Measurements from ENCODE around the gene ACTL8.

ACTL8 gene

DNA sequence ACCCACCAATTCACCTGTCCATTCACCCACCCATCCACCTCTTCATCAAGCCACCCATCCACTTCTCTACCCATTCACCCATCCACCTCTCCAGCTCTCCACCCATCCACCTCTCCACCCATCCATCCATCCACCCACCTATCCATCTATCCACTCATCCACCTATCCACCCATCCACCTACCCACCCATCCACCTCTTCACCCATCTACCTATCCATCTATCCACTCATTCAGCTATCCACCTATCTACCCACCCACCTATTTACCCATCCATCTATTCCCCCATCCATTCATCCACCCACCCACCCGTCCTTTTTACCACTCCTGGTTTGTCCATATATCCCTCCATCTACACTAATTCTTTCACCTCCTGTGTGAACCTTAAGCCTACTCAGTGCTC is 105.7 kb downstream of the ACTL8 start:
- H3K4me3 ChIP-seq = no peak overlapping the region
- DNase-seq (ENCODE audit: low spot score) = no peak
- no peak for TF ChIP-seq CTCF (IDR thresholded peaks at IDR 0.05)
- no peak overlapping the region for H3K27ac ChIP-seq

DNA sequence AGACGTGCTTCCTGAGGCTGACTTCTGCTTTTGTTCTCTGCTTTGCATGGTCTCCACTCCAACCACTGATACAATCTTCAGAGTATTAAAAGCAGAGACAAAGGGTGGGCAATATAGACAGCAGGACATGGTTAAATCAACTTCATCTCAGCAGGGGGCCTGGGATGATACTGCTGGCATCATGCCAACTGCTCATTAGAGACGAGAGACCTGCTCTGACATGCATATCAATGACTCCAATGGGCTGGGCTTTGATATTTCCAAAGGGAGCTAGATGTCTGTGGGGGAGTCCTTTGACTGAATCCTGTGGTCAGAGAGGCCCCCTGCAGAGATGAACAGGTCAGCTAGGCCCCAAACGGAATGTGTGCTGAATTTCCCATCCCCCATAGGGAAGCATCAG is 106.6 kb downstream of the ACTL8 start:
- H3K4me3 ChIP-seq = no peak overlapping the region
- H3K27ac ChIP-seq = no peak overlapping the region
- TF ChIP-seq CTCF (IDR thresholded peaks at IDR 0.05) = no peak
- no peak for DNase-seq (ENCODE audit: low spot score)

GRCh38 chr1:17862121-17862520 is 107.0 kb downstream of the ACTL8 start:
- no peak for DNase-seq (ENCODE audit: low spot score)
- H3K27ac ChIP-seq = no peak overlapping the region
- no peak overlapping the region for H3K4me3 ChIP-seq
- no peak for TF ChIP-seq CTCF (IDR thresholded peaks at IDR 0.05)

GRCh38 chr1:17865912-17866739 is 111.0 kb downstream of the ACTL8 start:
- Histone ChIP-seq H3K4me3 (no peak overlapping the region), H3K27ac (no peak overlapping the region)
- DNase-seq (ENCODE audit: low spot score) = no peak
- no peak for TF ChIP-seq CTCF (IDR thresholded peaks at IDR 0.05)

- DNase-seq (ENCODE audit: low spot score) = no peak
- TF ChIP-seq CTCF (IDR thresholded peaks at IDR 0.05) = no peak
- H3K27ac ChIP-seq = no peak overlapping the region
- H3K4me3 ChIP-seq = no peak overlapping the region
These were observed 111.6 kb downstream of the ACTL8 start for GRCh38 chr1:17866740-17867029.

DNA sequence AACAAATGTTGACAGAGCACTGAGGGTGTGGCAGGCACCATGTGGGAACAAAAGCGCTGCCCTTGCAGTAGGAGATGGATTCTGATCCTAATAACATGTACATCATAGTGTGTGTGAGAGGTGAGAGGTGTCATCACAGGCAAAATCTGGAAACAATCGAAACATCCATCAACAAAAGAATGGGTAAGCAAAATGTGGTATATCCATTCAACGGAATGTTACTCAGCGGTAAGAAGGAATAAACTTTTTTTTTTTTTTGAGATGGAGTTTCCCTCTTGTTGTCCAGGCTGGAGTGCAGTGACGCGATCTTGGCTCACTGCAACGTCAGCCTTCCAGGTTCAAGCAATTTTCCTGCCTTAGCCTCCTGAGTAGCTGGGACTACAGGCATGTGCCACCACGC is 112.3 kb downstream of the ACTL8 start:
- no peak overlapping the region for H3K27ac ChIP-seq
- no peak for DNase-seq (ENCODE audit: low spot score)
- no peak overlapping the region for H3K4me3 ChIP-seq
- TF ChIP-seq CTCF (IDR thresholded peaks at IDR 0.05) = no peak

DNA sequence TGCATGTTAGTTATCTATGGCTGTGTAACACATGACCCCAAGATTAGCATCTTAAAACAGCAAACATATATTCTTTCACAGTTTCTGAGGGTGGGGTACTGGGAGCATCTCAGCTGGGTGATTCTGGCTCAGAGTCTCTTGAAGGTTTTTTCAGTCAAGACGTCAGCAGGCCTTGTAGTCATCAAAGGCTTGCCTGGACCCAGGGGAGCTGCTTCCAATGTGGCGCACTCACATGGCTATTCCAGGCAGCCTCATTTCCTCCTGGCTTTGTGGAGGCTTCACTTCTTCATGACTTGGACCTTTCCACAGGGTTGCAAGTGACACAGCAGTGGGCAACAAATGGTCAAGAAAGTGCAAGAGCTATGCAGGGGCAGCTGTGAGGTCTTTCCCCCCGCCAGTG is 114.7 kb downstream of the ACTL8 start:
- Histone ChIP-seq H3K4me3 (no peak overlapping the region), H3K27ac (no peak overlapping the region)
- no peak for DNase-seq (ENCODE audit: low spot score)
- TF ChIP-seq CTCF (IDR thresholded peaks at IDR 0.05) = no peak
